Measurements from ENCODE around the gene TRIB2.

Gene TRIB2

GRCh38 chr2:12721566-12722446 lies 5.1 kb downstream of the TRIB2 start:
- TF ChIP-seq SUZ12 (IDR thresholded peaks at IDR 0.05; ENCODE audit: extremely low read depth, insufficient read depth, insufficient read length) = no peak
- no peak for TF ChIP-seq YY1 (IDR thresholded peaks at IDR 0.05; ENCODE audit: insufficient read depth, insufficient read length)
- no peak for TF ChIP-seq ZNF274 (IDR thresholded peaks at IDR 0.05; ENCODE audit: low read depth, low read length)
- H3K9ac ChIP-seq (ENCODE audit: insufficient read length, low read depth) = no peak overlapping the region
- H3K36me3 ChIP-seq (ENCODE audit: insufficient read depth, insufficient read length, low read length) = peaks cover 48% of the 10 kb centered on the region

GRCh38 chr2:12722447-12723316 lies 5.9 kb downstream of the TRIB2 start:
- Histone ChIP-seq H3K9me3 (ENCODE audit: insufficient read depth, low read length) (no peaks in the 10 kb centered on the region), H3K36me3 (ENCODE audit: insufficient read depth, insufficient read length, low read length) (peaks cover 55% of the 10 kb centered on the region), H3K4me1 (ENCODE audit: insufficient read depth, insufficient read length) (peaks cover 3% of the 10 kb centered on the region), H3K27me3 (ENCODE audit: insufficient read depth, insufficient read length) (no peaks in the 10 kb centered on the region), H3K4me3 (ENCODE audit: insufficient read length, low read depth) (no peak overlapping the region), H3K9ac (ENCODE audit: insufficient read length, low read depth) (no peak overlapping the region)
- no peak for DNase-seq (ENCODE audit: low read depth, low spot score)
- TF ChIP-seq ZNF274 (IDR thresholded peaks at IDR 0.05; ENCODE audit: low read depth, low read length) (no peak), YY1 (IDR thresholded peaks at IDR 0.05; ENCODE audit: insufficient read depth, insufficient read length) (no peak), SUZ12 (IDR thresholded peaks at IDR 0.05; ENCODE audit: extremely low read depth, insufficient read depth, insufficient read length) (no peak)

More at GRCh38 chr2:12721566-12722446, 5.1 kb downstream of the TRIB2 start:
- H3K27me3 ChIP-seq (ENCODE audit: insufficient read depth, insufficient read length) = no peaks in the 10 kb centered on the region
- DNase-seq (ENCODE audit: low read depth, low spot score) = no peak
- no peak overlapping the region for H3K4me3 ChIP-seq (ENCODE audit: insufficient read length, low read depth)
- no peaks in the 10 kb centered on the region for H3K9me3 ChIP-seq (ENCODE audit: insufficient read depth, low read length)
- H3K4me1 ChIP-seq (ENCODE audit: insufficient read depth, insufficient read length) = peaks cover 3% of the 10 kb centered on the region

GRCh38 chr2:12723736-12724463 lies 7.2 kb downstream of the TRIB2 start:
- Histone ChIP-seq H3K27me3 (ENCODE audit: insufficient read depth, insufficient read length) (no peaks in the 10 kb centered on the region), H3K4me1 (ENCODE audit: insufficient read depth, insufficient read length) (peaks cover 3% of the 10 kb centered on the region), H3K9ac (ENCODE audit: insufficient read length, low read depth) (no peak overlapping the region), H3K9me3 (ENCODE audit: insufficient read depth, low read length) (no peaks in the 10 kb centered on the region), H3K4me3 (ENCODE audit: insufficient read length, low read depth) (no peak overlapping the region), H3K36me3 (ENCODE audit: insufficient read depth, insufficient read length, low read length) (peaks cover 67% of the 10 kb centered on the region)
- TF ChIP-seq SUZ12 (IDR thresholded peaks at IDR 0.05; ENCODE audit: extremely low read depth, insufficient read depth, insufficient read length) (no peak), ZNF274 (IDR thresholded peaks at IDR 0.05; ENCODE audit: low read depth, low read length) (no peak), YY1 (IDR thresholded peaks at IDR 0.05; ENCODE audit: insufficient read depth, insufficient read length) (no peak)
- no peak for DNase-seq (ENCODE audit: low read depth, low spot score)

- Histone ChIP-seq H3K4me3 (ENCODE audit: insufficient read length, low read depth) (no peak overlapping the region), H3K27me3 (ENCODE audit: insufficient read depth, insufficient read length) (no peaks in the 10 kb centered on the region), H3K9me3 (ENCODE audit: insufficient read depth, low read length) (no peaks in the 10 kb centered on the region), H3K9ac (ENCODE audit: insufficient read length, low read depth) (no peak overlapping the region), H3K4me1 (ENCODE audit: insufficient read depth, insufficient read length) (peaks cover 3% of the 10 kb centered on the region), H3K36me3 (ENCODE audit: insufficient read depth, insufficient read length, low read length) (peaks cover 82% of the 10 kb centered on the region)
- TF ChIP-seq YY1 (IDR thresholded peaks at IDR 0.05; ENCODE audit: insufficient read depth, insufficient read length) = no peak
- TF ChIP-seq ZNF274 (IDR thresholded peaks at IDR 0.05; ENCODE audit: low read depth, low read length) = no peak
- TF ChIP-seq SUZ12 (IDR thresholded peaks at IDR 0.05; ENCODE audit: extremely low read depth, insufficient read depth, insufficient read length) = no peak
- no peak for DNase-seq (ENCODE audit: low read depth, low spot score)
Observed at GRCh38 chr2:12725233-12726187, 8.8 kb downstream of the TRIB2 start.

GRCh38 chr2:12726271-12726670 lies 9.5 kb downstream of the TRIB2 start:
- Histone ChIP-seq H3K27me3 (ENCODE audit: insufficient read depth, insufficient read length) (no peaks in the 10 kb centered on the region), H3K9me3 (ENCODE audit: insufficient read depth, low read length) (no peaks in the 10 kb centered on the region), H3K9ac (ENCODE audit: insufficient read length, low read depth) (no peak overlapping the region), H3K4me3 (ENCODE audit: insufficient read length, low read depth) (no peak overlapping the region), H3K4me1 (ENCODE audit: insufficient read depth, insufficient read length) (peaks cover 3% of the 10 kb centered on the region), H3K36me3 (ENCODE audit: insufficient read depth, insufficient read length, low read length) (peaks cover 89% of the 10 kb centered on the region)
- TF ChIP-seq SUZ12 (IDR thresholded peaks at IDR 0.05; ENCODE audit: extremely low read depth, insufficient read depth, insufficient read length) = no peak
- no peak for TF ChIP-seq ZNF274 (IDR thresholded peaks at IDR 0.05; ENCODE audit: low read depth, low read length)
- no peak for TF ChIP-seq YY1 (IDR thresholded peaks at IDR 0.05; ENCODE audit: insufficient read depth, insufficient read length)
- DNase-seq (ENCODE audit: low read depth, low spot score) = no peak

GRCh38 chr2:12727065-12727464 lies 10.3 kb downstream of the TRIB2 start:
- DNase-seq (ENCODE audit: low read depth, low spot score) = no peak
- no peaks in the 10 kb centered on the region for H3K9me3 ChIP-seq (ENCODE audit: insufficient read depth, low read length)
- peaks cover under 1% of the 10 kb centered on the region for H3K4me1 ChIP-seq (ENCODE audit: insufficient read depth, insufficient read length)
- TF ChIP-seq SUZ12 (IDR thresholded peaks at IDR 0.05; ENCODE audit: extremely low read depth, insufficient read depth, insufficient read length) = no peak
- no peak for TF ChIP-seq ZNF274 (IDR thresholded peaks at IDR 0.05; ENCODE audit: low read depth, low read length)
- TF ChIP-seq YY1 (IDR thresholded peaks at IDR 0.05; ENCODE audit: insufficient read depth, insufficient read length) = no peak
- H3K36me3 ChIP-seq (ENCODE audit: insufficient read depth, insufficient read length, low read length) = peaks cover 90% of the 10 kb centered on the region
- no peak overlapping the region for H3K4me3 ChIP-seq (ENCODE audit: insufficient read length, low read depth)
- no peak overlapping the region for H3K9ac ChIP-seq (ENCODE audit: insufficient read length, low read depth)
- no peaks in the 10 kb centered on the region for H3K27me3 ChIP-seq (ENCODE audit: insufficient read depth, insufficient read length)

Measured in NT2/D1 (cell line).